Coronary artery (tissue), 2 donors: Measurements from ENCODE around the gene JAKMIP1.

Experiments
- DNase-seq: peaks from one replicate; pipeline ENCODE4 v3.0.0-alpha.2; 2017; ENCODE audit warnings: low spot score
- H3K27ac ChIP-seq, 2 donors: fragments of 200-600 bp; sonication (generic); one replicate each; pipeline ENCODE4 v1.5.1; 2016 to 2019
- H3K4me3 ChIP-seq: fragments of 200-600 bp; sonication (generic); 2 replicates; pipeline ENCODE4 v1.5.1; 2016; ENCODE audit warnings: mild to moderate bottlenecking, moderate library complexity
- CTCF ChIP-seq: fragments of 200-600 bp; sonication (generic); IDR thresholded peaks from one replicate; pipeline ENCODE4 v1.5.1; 2019; ENCODE audit warnings: antibody characterized with exemption

The JAKMIP1 gene

GRCh38 chr4:6232836-6233785, 32.8 kb upstream of the JAKMIP1 start:
- Histone ChIP-seq H3K27ac (no peak overlapping the region), H3K4me3 (no peak overlapping the region)
- TF ChIP-seq CTCF, result no peak
- peak; percentile 47 for DNase-seq

GRCh38 chr4:6231663-6232165, 31.4 kb upstream of the JAKMIP1 start:
- DNase-seq, result peak; percentile 46
- H3K4me3 ChIP-seq, result no peak overlapping the region
- no peak overlapping the region for H3K27ac ChIP-seq
- no peak for TF ChIP-seq CTCF

- DNase-seq, result peak; percentile 47
These were observed 30.7 kb upstream of the JAKMIP1 start for GRCh38 chr4:6230827-6231662.

GRCh38 chr4:6230502-6230785, 30.1 kb upstream of the JAKMIP1 start:
- H3K27ac ChIP-seq, result no peak overlapping the region
- no peak overlapping the region for H3K4me3 ChIP-seq
- no peak for DNase-seq
- no peak for TF ChIP-seq CTCF

More at GRCh38 chr4:6230827-6231662, 30.7 kb upstream of the JAKMIP1 start:
- TF ChIP-seq CTCF, result no peak
- H3K27ac ChIP-seq, result no peak overlapping the region
- H3K4me3 ChIP-seq, result no peak overlapping the region

- Histone ChIP-seq H3K4me3 (no peak overlapping the region), H3K27ac (no peak overlapping the region)
- DNase-seq, result peak; percentile 60
- no peak for TF ChIP-seq CTCF
These were observed 29.5 kb upstream of the JAKMIP1 start for GRCh38 chr4:6229671-6230501.

GRCh38 chr4:6229095-6229494, 28.7 kb upstream of the JAKMIP1 start:
- Histone ChIP-seq H3K4me3 (no peak overlapping the region), H3K27ac (no peak overlapping the region)
- DNase-seq, result no peak
- TF ChIP-seq CTCF, result no peak
